ENCODE measurements around the gene RTEL1. TPM values are rescaled to one million over a fixed set of nuclear protein-coding genes. Genes with fewer than 3 reads are reported as not detected.
A peak's percentile ranks its signal among the peaks of the same experiment; 100 is the strongest.
"Not testable (repeated sequence)": the region's sequence is repeated elsewhere in the genome, so short reads cannot be mapped to it uniquely, and the experiment has no call there.

RTEL1 gene
- polyA plus RNA-seq, 1 donor from 2014 or later = 29.2 TPM

GRCh38 chr20:63648895-63649589 lies 9.1 kb upstream of the RTEL1 start:
- TF ChIP-seq REST (IDR thresholded peaks at IDR 0.05; ENCODE audit: borderline replicate concordance) (no peak), POLR2AphosphoS5 (IDR thresholded peaks at IDR 0.05) (no peak), CTCF (IDR thresholded peaks at IDR 0.05; ENCODE audit: poor library complexity, severe bottlenecking) (no peak), MXI1 (conservative IDR thresholded peaks at IDR 0.05; ENCODE audit: poor library complexity, severe bottlenecking) (no peak), SMC3 (conservative IDR thresholded peaks at IDR 0.05; ENCODE audit: poor library complexity) (no peak), EZH2 (IDR thresholded peaks at IDR 0.05; ENCODE audit: borderline replicate concordance, insufficient read depth, low read length, poor library complexity, severe bottlenecking) (no peak), RAD21 (conservative IDR thresholded peaks at IDR 0.05) (no peak), EP300 (conservative IDR thresholded peaks at IDR 0.05; ENCODE audit: poor library complexity, severe bottlenecking) (no peak), TAF1 (IDR thresholded peaks at IDR 0.05; ENCODE audit: low read depth) (no peak)
- no peaks in the 10 kb centered on the region for H3K36me3 ChIP-seq (ENCODE audit: insufficient read depth, low read length)
- no peak overlapping the region for H3K27ac ChIP-seq (ENCODE audit: low read length)
- no peak overlapping the region for H3K4me2 ChIP-seq (ENCODE audit: low read length)
- peaks cover 22% of the 10 kb centered on the region for H3K79me2 ChIP-seq (replicated peaks; ENCODE audit: insufficient read depth, low read length)
- H3K4me3 ChIP-seq (ENCODE audit: low read length) = no peak overlapping the region
- H3K9me2 ChIP-seq (ENCODE audit: insufficient read depth, low read length) = no peaks in the 10 kb centered on the region
- peaks cover 18% of the 10 kb centered on the region for H4K20me1 ChIP-seq (ENCODE audit: insufficient read depth)
- no peak overlapping the region for H2AFZ ChIP-seq (ENCODE audit: low read depth, low read length)
- no peaks in the 10 kb centered on the region for H3K27me3 ChIP-seq (ENCODE audit: insufficient read depth, low read depth, low read length)
- no peak overlapping the region for H3K9ac ChIP-seq (ENCODE audit: low read length)
- no peaks in the 10 kb centered on the region for H3K9me3 ChIP-seq (ENCODE audit: low read length)
- no peaks in the 10 kb centered on the region for H3F3A ChIP-seq (ENCODE audit: insufficient read depth, low read length, poor library complexity, severe bottlenecking)

GRCh38 chr20:63650486-63650885 lies 7.6 kb upstream of the RTEL1 start:
- peaks cover 14% of the 10 kb centered on the region for H4K20me1 ChIP-seq (ENCODE audit: insufficient read depth)
- not testable (repeated sequence) for H3K4me2 ChIP-seq (ENCODE audit: low read length); H3K9me3 ChIP-seq (ENCODE audit: low read length); H3K36me3 ChIP-seq (ENCODE audit: insufficient read depth, low read length); H3K27me3 ChIP-seq (ENCODE audit: insufficient read depth, low read depth, low read length); H3K9me2 ChIP-seq (ENCODE audit: insufficient read depth, low read length); H3F3A ChIP-seq (ENCODE audit: insufficient read depth, low read length, poor library complexity, severe bottlenecking); H2AFZ ChIP-seq (ENCODE audit: low read depth, low read length); H3K27ac ChIP-seq (ENCODE audit: low read length); H3K9ac ChIP-seq (ENCODE audit: low read length); H3K4me3 ChIP-seq (ENCODE audit: low read length)
- peaks cover 22% of the 10 kb centered on the region for H3K79me2 ChIP-seq (replicated peaks; ENCODE audit: insufficient read depth, low read length)

- H3K4me3 ChIP-seq (ENCODE audit: low read length) = peak overlapping the region; percentile 93
- H3K9ac ChIP-seq (ENCODE audit: low read length) = peak overlapping the region; percentile 97
- no peak overlapping the region for H2AFZ ChIP-seq (ENCODE audit: low read depth, low read length)
- H3K4me2 ChIP-seq (ENCODE audit: low read length) = peak overlapping the region; percentile 92
- peaks cover 22% of the 10 kb centered on the region for H3K79me2 ChIP-seq (replicated peaks; ENCODE audit: insufficient read depth, low read length)
- no peaks in the 10 kb centered on the region for H3K36me3 ChIP-seq (ENCODE audit: insufficient read depth, low read length)
- no peaks in the 10 kb centered on the region for H3K9me3 ChIP-seq (ENCODE audit: low read length)
- H4K20me1 ChIP-seq (ENCODE audit: insufficient read depth) = peaks cover 14% of the 10 kb centered on the region
- TF ChIP-seq MXI1 (conservative IDR thresholded peaks at IDR 0.05; ENCODE audit: poor library complexity, severe bottlenecking) (no peak), POLR2AphosphoS5 (IDR thresholded peaks at IDR 0.05) (no peak), SMC3 (conservative IDR thresholded peaks at IDR 0.05; ENCODE audit: poor library complexity) (no peak), EZH2 (IDR thresholded peaks at IDR 0.05; ENCODE audit: borderline replicate concordance, insufficient read depth, low read length, poor library complexity, severe bottlenecking) (no peak), CTCF (IDR thresholded peaks at IDR 0.05; ENCODE audit: poor library complexity, severe bottlenecking) (no peak), TAF1 (IDR thresholded peaks at IDR 0.05; ENCODE audit: low read depth) (no peak)
- peak overlapping the region; percentile 95 for H3K27ac ChIP-seq (ENCODE audit: low read length)
- no peaks in the 10 kb centered on the region for H3K9me2 ChIP-seq (ENCODE audit: insufficient read depth, low read length)
- no peaks in the 10 kb centered on the region for H3F3A ChIP-seq (ENCODE audit: insufficient read depth, low read length, poor library complexity, severe bottlenecking)
- H3K27me3 ChIP-seq (ENCODE audit: insufficient read depth, low read depth, low read length) = no peaks in the 10 kb centered on the region
Measured at GRCh38 chr20:63651942-63652191, 6.2 kb upstream of the RTEL1 start.
